KOPT-K1 (cell line): ENCODE measurements around the gene DNAJC3.

Source experiments
- H3K27ac ChIP-seq: fragments of 200-600 bp; sonication (generic); 2 replicates; pipeline ENCODE4 v1.5.1; 2016; ENCODE audit warnings: antibody characterized with exemption, mild to moderate bottlenecking, low read depth, low read length; ENCODE audit not compliant: poor library complexity, severe bottlenecking
- H3K36me3 ChIP-seq: fragments of 200-600 bp; sonication (generic); 2 replicates; pipeline ENCODE4 v1.5.1; 2017; ENCODE audit warnings: antibody characterized with exemption, mild to moderate bottlenecking, low read length, moderate library complexity; ENCODE audit not compliant: insufficient read depth
- H3K9me3 ChIP-seq: fragments of 200-600 bp; sonication (generic); 2 replicates; pipeline ENCODE4 v1.5.1; 2017; ENCODE audit warnings: antibody characterized with exemption, low read length, mild to moderate bottlenecking; ENCODE audit not compliant: insufficient read depth, poor library complexity, severe bottlenecking

Gene DNAJC3

GRCh38 chr13:95793781-95794180 is 116.8 kb downstream of the DNAJC3 start:
- peaks cover 52% of the 10 kb centered on the region for H3K36me3 ChIP-seq

GRCh38 chr13:95797016-95797415 is 120.1 kb downstream of the DNAJC3 start:
- no peaks in the 10 kb centered on the region for H3K9me3 ChIP-seq

More at GRCh38 chr13:95793781-95794180, 116.8 kb downstream of the DNAJC3 start:
- H3K9me3 ChIP-seq = no peaks in the 10 kb centered on the region
- H3K27ac ChIP-seq = no peak overlapping the region

GRCh38 chr13:95800436-95800835 is 123.5 kb downstream of the DNAJC3 start:
- H3K36me3 ChIP-seq = no peaks in the 10 kb centered on the region
- H3K9me3 ChIP-seq = no peaks in the 10 kb centered on the region
- H3K27ac ChIP-seq = no peak overlapping the region

More at GRCh38 chr13:95797016-95797415, 120.1 kb downstream of the DNAJC3 start:
- Histone ChIP-seq H3K36me3 (peaks cover 23% of the 10 kb centered on the region), H3K27ac (no peak overlapping the region)

GRCh38 chr13:95801825-95802224 is 124.9 kb downstream of the DNAJC3 start:
- no peaks in the 10 kb centered on the region for H3K36me3 ChIP-seq
- peaks cover 4% of the 10 kb centered on the region for H3K9me3 ChIP-seq
- no peak overlapping the region for H3K27ac ChIP-seq

- peaks cover 13% of the 10 kb centered on the region for H3K9me3 ChIP-seq
- H3K36me3 ChIP-seq = no peaks in the 10 kb centered on the region
- no peak overlapping the region for H3K27ac ChIP-seq
Measured at GRCh38 chr13:95805921-95806320, 129.0 kb downstream of the DNAJC3 start.

GRCh38 chr13:95809429-95809828 is 132.5 kb downstream of the DNAJC3 start:
- peaks cover 33% of the 10 kb centered on the region for H3K9me3 ChIP-seq
- H3K27ac ChIP-seq = no peak overlapping the region
- no peaks in the 10 kb centered on the region for H3K36me3 ChIP-seq

- peaks cover 29% of the 10 kb centered on the region for H3K9me3 ChIP-seq
- no peaks in the 10 kb centered on the region for H3K36me3 ChIP-seq
- H3K27ac ChIP-seq = no peak overlapping the region
Measured at GRCh38 chr13:95813139-95813538, 136.2 kb downstream of the DNAJC3 start.

GRCh38 chr13:95814495-95814894 is 137.6 kb downstream of the DNAJC3 start:
- Histone ChIP-seq H3K27ac (no peak overlapping the region), H3K36me3 (no peaks in the 10 kb centered on the region), H3K9me3 (peaks cover 26% of the 10 kb centered on the region)

- Histone ChIP-seq H3K36me3 (no peaks in the 10 kb centered on the region), H3K27ac (no peak overlapping the region), H3K9me3 (no peaks in the 10 kb centered on the region)
Measured at GRCh38 chr13:95822303-95822702, 145.4 kb downstream of the DNAJC3 start.

GRCh38 chr13:95833126-95833525 is 156.2 kb downstream of the DNAJC3 start:
- H3K9me3 ChIP-seq = peaks cover 7% of the 10 kb centered on the region
- no peaks in the 10 kb centered on the region for H3K36me3 ChIP-seq

GRCh38 chr13:95833719-95834118 is 156.8 kb downstream of the DNAJC3 start:
- H3K9me3 ChIP-seq = peaks cover 11% of the 10 kb centered on the region
- no peak overlapping the region for H3K27ac ChIP-seq
- H3K36me3 ChIP-seq = no peaks in the 10 kb centered on the region

More at GRCh38 chr13:95833126-95833525, 156.2 kb downstream of the DNAJC3 start:
- H3K27ac ChIP-seq = no peak overlapping the region

- Histone ChIP-seq H3K36me3 (no peaks in the 10 kb centered on the region), H3K27ac (no peak overlapping the region), H3K9me3 (peaks cover 12% of the 10 kb centered on the region)
Measured at GRCh38 chr13:95834134-95834765, 157.3 kb downstream of the DNAJC3 start.

- Histone ChIP-seq H3K36me3 (no peaks in the 10 kb centered on the region), H3K9me3 (peaks cover 12% of the 10 kb centered on the region), H3K27ac (no peak overlapping the region)
Measured at GRCh38 chr13:95841894-95842293, 165.0 kb downstream of the DNAJC3 start.

GRCh38 chr13:95842898-95843297 is 166.0 kb downstream of the DNAJC3 start:
- Histone ChIP-seq H3K27ac (no peak overlapping the region), H3K36me3 (no peaks in the 10 kb centered on the region), H3K9me3 (peaks cover 5% of the 10 kb centered on the region)
